ENCODE results near the gene FAXDC2. TPM values are rescaled to one million over a fixed set of nuclear protein-coding genes. Genes with fewer than 3 reads are reported as not detected.

The FAXDC2 gene
- total and polyA plus RNA-seq, 9 of the 15 experiments (the other 6 are each of a cell fraction or from before 2014, with no cell fraction given): 2.4 to 30.0 (median 9.9) TPM

GRCh38 chr5:154866841-154867240, 16.4 kb upstream of the FAXDC2 start:
- intact Hi-C loops (cut with micrococcal nuclease) (no loop called here), in situ Hi-C loops (cut with MboI) (no loop called here)
- peaks cover 0 to under 1% of the 10 kb centered on the region in 2 experiments; a peak in 1 of 5 replicates for H3K4me1 ChIP-seq (replicated peaks in 1 of 2; ENCODE audit: control insufficient read depth in 2 of 2, insufficient read depth in 2 of 2, low read length in 2 of 2)
- no peaks in the 10 kb centered on the region; the same call in 1 of the 2 replicates for H4K20me1 ChIP-seq (replicated peaks; ENCODE audit: control insufficient read depth, insufficient read depth, low read length)
- H3K9ac ChIP-seq (ENCODE audit: insufficient read depth in 1 of 2, low read depth in 2 of 2, low read length in 2 of 2): no peak overlapping the region
- no peak overlapping the region for H2AFZ ChIP-seq (ENCODE audit: low read depth, low read length)
- H3K9me3 ChIP-seq (replicated peaks; ENCODE audit: control insufficient read depth, insufficient read depth, low read depth, low read length): no peaks in the 10 kb centered on the region
- WGBS (ENCODE audit: insufficient coverage, low coverage, missing lambda C conversion rate): 88% methylated on average over 2 of the region's 2 CpGs
- H3K27me3 ChIP-seq (ENCODE audit: control insufficient read depth in 2 of 2, insufficient read depth in 2 of 2, low read length in 2 of 2): no peaks in the 10 kb centered on the region
- FAIRE-seq (no peak), DNase-seq (ENCODE audit: extremely low read depth in 1 of 4, low spot score in 3 of 4) (no peak), ATAC-seq (no peak)
- BruUV-seq (replicated peaks): no TSS peak
- ChIA-PET POLR2A (interaction anchor here (0.7 to 2.6 kb wide), 2 partner anchors 11 to 216 kb away, joined by 3 to 11 read pairs; no protein-coding TSS in a partner anchor), CTCF (ENCODE audit: low intra/inter-chr PET ratio) (no interaction called here)
- no peak overlapping the region for H3K27ac ChIP-seq (ENCODE audit: extremely low read depth, low read depth, low read length)
- no peak overlapping the region for H3K4me3 ChIP-seq
- H3K9me1 ChIP-seq (ENCODE audit: control insufficient read depth, insufficient read depth, low read length): no peaks in the 10 kb centered on the region
- H3K36me3 ChIP-seq (ENCODE audit: control insufficient read depth, insufficient read depth, low read length): peaks cover 80% of the 10 kb centered on the region
- H3K4me2 ChIP-seq (ENCODE audit: insufficient read depth, low read length): no peak overlapping the region
- peaks cover 38% of the 10 kb centered on the region for H3K79me2 ChIP-seq (ENCODE audit: control insufficient read depth, insufficient read depth, low read length)
- no peak for TF ChIP-seq ZNF668 (CRISPR knock-in tag; IDR thresholded peaks at IDR 0.05)
- no peak for TF ChIP-seq ELF1 (tag; IDR thresholded peaks at IDR 0.05)
- no peak for TF ChIP-seq HDAC8 (tag; IDR thresholded peaks at IDR 0.05)
- TF ChIP-seq E2F4 (CRISPR knock-in tag; IDR thresholded peaks at IDR 0.05; ENCODE audit: low read depth): no peak
- no peak for TF ChIP-seq ZNF740 (CRISPR knock-in tag; IDR thresholded peaks at IDR 0.05)
- TF ChIP-seq ZNF740 (tag; IDR thresholded peaks at IDR 0.05): no peak
- TF ChIP-seq ERF (CRISPR knock-in tag; IDR thresholded peaks at IDR 0.05): no peak
- no peak for TF ChIP-seq ZNF316 (IDR thresholded peaks at IDR 0.05)
- no peak for TF ChIP-seq RBM39 (optimal IDR thresholded peaks at IDR 0.05; ENCODE audit: low read depth, low read length)
- TF ChIP-seq SREBF2 (CRISPR knock-in tag; IDR thresholded peaks at IDR 0.05): no peak
- no peak for TF ChIP-seq SIN3B (IDR thresholded peaks at IDR 0.05; ENCODE audit: low read depth)
- no peak for TF ChIP-seq ZNF449 (CRISPR knock-in tag; IDR thresholded peaks at IDR 0.05)
- TF ChIP-seq E4F1 (CRISPR knock-in tag; IDR thresholded peaks at IDR 0.05; ENCODE audit: borderline replicate concordance): no peak
- TF ChIP-seq ATF6 (CRISPR knock-in tag; IDR thresholded peaks at IDR 0.05): no peak

Data from K562 (cell line).